HepG2 (cell line): ENCODE measurements around the gene NUBP1. TPM values are rescaled to one million over a fixed set of nuclear protein-coding genes. Genes with fewer than 3 reads are reported as not detected.

ENCODE experiments used
- ATAC-seq: fragments of 200-7000 bp; cut with Tn5 transposase; 3 replicates; pipeline ENCODE4 v1.9.1; 2020; ENCODE audit warnings: mild to moderate bottlenecking, moderate library complexity
- BruUV-seq: library from RNA; stranded (reverse); fragments of 400-500 nt; replicated peaks from 2 replicates; lab custom pipeline; 2021; lab: Mats Ljungman, UMichigan
- CTCF ChIA-PET: fragments of 300-600 bp; formaldehyde crosslinking; extraction: SDS; loops from one replicate; lab custom pipeline; 2021; ENCODE audit warnings: low total read pairs, inconsistent platforms, low intra/inter-chr PET ratio; lab: Yijun Ruan, JAX
- POLR2A ChIA-PET: fragments of 350-600 bp; sonication (Branson Sonifier 250); formaldehyde crosslinking; loops from one replicate; lab custom pipeline; 2020; ENCODE audit warnings: antibody characterized with exemption, inconsistent platforms; lab: Yijun Ruan, JAX
- DNase-seq: peaks from one replicate; pipeline ENCODE4 v3.0.0-alpha.2; 2015; ENCODE audit warnings: low spot score
- FAIRE-seq: peaks from 3 replicates; lab custom pipeline; 2011; peaks lifted over from hg19 to GRCh38; lab: Jason Lieb, UNC
- H2AFZ ChIP-seq: one replicate; pipeline ENCODE4 v1.6.1; 2011; ENCODE audit warnings: low read length, inconsistent platforms
- H3K27ac ChIP-seq: fragments of 300-600 bp; 3 replicates; pipeline ENCODE4 v1.8.0; 2011; ENCODE audit warnings: mixed run types, mild to moderate bottlenecking, mixed read lengths, low read length, inconsistent platforms; ENCODE audit not compliant: insufficient read depth; ENCODE audit errors: extremely low read length
- H3K27me3 ChIP-seq, 2 experiments: fragments of 200-600 bp in 1 of 2; 2 replicates in 1 of 2; 3 replicates in 1 of 2; pipeline versions ENCODE4 v1.6.0 to v1.8.0; 2011; ENCODE audit warnings: low read length in 2 of 2, mild to moderate bottlenecking in 2 of 2, moderate library complexity in 2 of 2, inconsistent platforms in 1 of 2; ENCODE audit not compliant: insufficient read depth in 2 of 2, control insufficient read depth in 1 of 2
- H3K36me3 ChIP-seq, 2 experiments: fragments of 200-600 bp in 1 of 2; replicated peaks in 1 of 2; 2 replicates in 1 of 2; 3 replicates in 1 of 2; pipeline versions ENCODE4 v1.5.1 to v1.8.0; 2011; ENCODE audit warnings: low read length in 2 of 2, inconsistent platforms in 1 of 2; ENCODE audit not compliant: insufficient read depth in 2 of 2, control insufficient read depth in 1 of 2
- H3K4me1 ChIP-seq: 2 replicates; pipeline ENCODE4 v1.5.1; 2012; ENCODE audit warnings: low read length, inconsistent platforms; ENCODE audit not compliant: insufficient read depth
- H3K4me2 ChIP-seq: 2 replicates; pipeline ENCODE4 v1.6.0; 2011; ENCODE audit warnings: low read depth, low read length, inconsistent platforms
- H3K4me3 ChIP-seq, 3 experiments: fragments of 200-600 bp in 1 of 3; sonication (generic), shearing (Covaris generic) in 1 of 3; replicated peaks in 1 of 3; 2 replicates each; pipeline ENCODE4 v1.5.1; 2011 to 2016; ENCODE audit warnings: low read length in 3 of 3, inconsistent platforms in 2 of 3, low read depth in 2 of 3, mild to moderate bottlenecking in 2 of 3, control low read depth in 1 of 3, mixed read lengths in 1 of 3; ENCODE audit not compliant: insufficient read depth in 1 of 3
- H3K79me2 ChIP-seq: one replicate; pipeline ENCODE4 v1.6.1; 2011; ENCODE audit warnings: low read length, inconsistent platforms; ENCODE audit not compliant: insufficient read depth
- H3K9ac ChIP-seq: 2 replicates; pipeline ENCODE4 v1.6.0; 2011; ENCODE audit warnings: mild to moderate bottlenecking, low read depth, low read length, inconsistent platforms; ENCODE audit not compliant: insufficient read depth
- H3K9me3 ChIP-seq: 2 replicates; pipeline ENCODE4 v1.5.1; 2012; ENCODE audit warnings: mild to moderate bottlenecking, low read length
- H4K20me1 ChIP-seq: 2 replicates; pipeline ENCODE4 v1.6.0; 2011; ENCODE audit warnings: inconsistent platforms, mild to moderate bottlenecking, low read length, moderate library complexity; ENCODE audit not compliant: insufficient read depth
- ARNTL ChIP-seq: sonication (generic); formaldehyde crosslinking; IDR thresholded peaks from 2 replicates; pipeline ENCODE4 v1.4.0; 2020; ENCODE audit warnings: mild to moderate bottlenecking, missing genetic modification reagents
- CBX2 ChIP-seq, 2 experiments: fragments of 200-600 bp in 1 of 2; sonication (generic); formaldehyde crosslinking in 1 of 2; IDR thresholded peaks; 2 replicates each; pipeline versions ENCODE4 v1.7.0 to v1.8.1; 2018 to 2022; ENCODE audit warnings: low read depth in 2 of 2, low read length in 1 of 2, mild to moderate bottlenecking in 1 of 2, missing genetic modification reagents in 1 of 2
- CENPT ChIP-seq: sonication (generic); formaldehyde crosslinking; IDR thresholded peaks from 2 replicates; pipeline ENCODE4 v1.8.0; 2022; ENCODE audit warnings: low read depth, mild to moderate bottlenecking, moderate library complexity, missing genetic modification reagents
- EED ChIP-seq: sonication (generic); formaldehyde crosslinking; IDR thresholded peaks from 2 replicates; pipeline ENCODE4 v1.5.0; 2020; ENCODE audit warnings: mild to moderate bottlenecking, missing genetic modification reagents
- HMGXB4 ChIP-seq, 2 experiments: sonication (generic) in 1 of 2; formaldehyde crosslinking in 1 of 2; IDR thresholded peaks; 2 replicates each; pipeline versions ENCODE4 v1.4.0 to v1.6.1; 2018 to 2020; ENCODE audit warnings: missing genetic modification reagents in 2 of 2, borderline replicate concordance in 1 of 2, low read depth in 1 of 2, mild to moderate bottlenecking in 1 of 2, missing biosample characterization in 1 of 2
- MLXIP ChIP-seq: sonication (generic); formaldehyde crosslinking; IDR thresholded peaks from 2 replicates; pipeline ENCODE4 v1.9.0; 2021; ENCODE audit warnings: missing genetic modification reagents, borderline replicate concordance
- MNT ChIP-seq: fragments of 450-650 bp; IDR thresholded peaks from 2 replicates; pipeline ENCODE4 v1.6.1; 2016
- SPEN ChIP-seq: sonication (generic); formaldehyde crosslinking; IDR thresholded peaks from 2 replicates; pipeline ENCODE4 v1.5.1; 2020; ENCODE audit warnings: low read depth, mild to moderate bottlenecking, missing genetic modification reagents
- TARDBP ChIP-seq: sonication (generic); formaldehyde crosslinking; IDR thresholded peaks from 2 replicates; pipeline ENCODE4 v1.8.0; 2022; ENCODE audit warnings: mild to moderate bottlenecking, missing genetic modification reagents
- ZNF576 ChIP-seq: sonication (generic); formaldehyde crosslinking; IDR thresholded peaks from 2 replicates; pipeline ENCODE4 v1.4.0; 2020; ENCODE audit warnings: mild to moderate bottlenecking, missing genetic modification reagents
- ZNF775 ChIP-seq: sonication (generic); formaldehyde crosslinking; IDR thresholded peaks from 2 replicates; pipeline ENCODE4 v1.4.0; 2020; ENCODE audit warnings: missing genetic modification reagents, mild to moderate bottlenecking, moderate library complexity, borderline replicate concordance
- ZSCAN5A ChIP-seq: sonication (generic); formaldehyde crosslinking; IDR thresholded peaks from 2 replicates; pipeline ENCODE4 v1.8.0; 2022; ENCODE audit warnings: mild to moderate bottlenecking, missing genetic modification reagents, borderline replicate concordance
- WGBS: methylation state at CpG from one replicate; pipeline ENCODE4 v1.1.6; 2017; ENCODE audit warnings: low lambda C conversion rate; 5-methylcytosine and 5-hydroxymethylcytosine counted together
- in situ Hi-C: cut with HindIII; loops from 2 replicates; pipeline ENCODE4 v1.10.0; 2017; ENCODE audit warnings: low pct_unique_long_range_greater_than_20kb; ENCODE audit not compliant: extremely low pct_ligation_motif_present
- intact Hi-C: fragments of 100-400 bp; cut with micrococcal nuclease; formaldehyde crosslinking; loops from one replicate; pipeline ENCODE4 v1.10.0; 2022; ENCODE audit not compliant: unreplicated experiment
- polyA plus RNA-seq, 8 experiments: library from polyadenylated mRNA; depleted of rRNA in 3 of 8; stranded (reverse) in 7 of 8; unstranded in 1 of 8; fragments of >200 nt; fragmentation: Illumina TruSeq in 4 of 8; extraction: Trizol in 4 of 8; gene quantifications; 2 replicates each; pipeline versions ENCODE4 v1.2.1 to v1.2.3, GENCODE V29; 2011 to 2016; ENCODE audit warnings: low read depth in 4 of 8, missing spikeins in 1 of 8, mixed read lengths in 1 of 8; ENCODE audit not compliant: insufficient read depth in 1 of 8
- total RNA-seq, 5 experiments: library from RNA; depleted of rRNA; stranded (reverse); fragments of >200 nt; fragmentation: Illumina TruSeq; extraction: Trizol; gene quantifications; 2 replicates each; pipeline ENCODE4 v1.2.3, GENCODE V29; 2016; ENCODE audit warnings: low read depth in 1 of 5

NUBP1 gene
- total and polyA plus RNA-seq, 2 of the 13 experiments (the other 11 are each of a cell fraction or from before 2014, with no cell fraction given), result 53.5 to 70.4 TPM

GRCh38 chr16:10738231-10739077, 5.2 kb upstream of the NUBP1 start:
- ATAC-seq, result peak; percentile 57
- Histone ChIP-seq H3K27me3 (no peaks in the 10 kb centered on the region; a peak in 1 of 5 replicates), H3K27ac (no peak overlapping the region), H3K9ac (no peak overlapping the region), H4K20me1 (no peaks in the 10 kb centered on the region), H3K79me2 (no peaks in the 10 kb centered on the region), H2AFZ (no peak overlapping the region), H3K4me2 (peak overlapping the region; percentile 14), H3K4me1 (peaks cover 38% of the 10 kb centered on the region), H3K36me3 (no peaks in the 10 kb centered on the region), H3K4me3 (no peak overlapping the region), H3K9me3 (no peaks in the 10 kb centered on the region)
- no TSS peak for BruUV-seq
- DNase-seq, result peak; percentile 92
- intact Hi-C loops, result loop anchor here (5.0 to 10.0 kb wide), 2 partner anchors 91 to 354 kb away; partner anchors contain the start of gene ATF7IP2
- 36% methylated on average over 12 of the region's 12 CpGs for WGBS
- in situ Hi-C loops, result loop anchor here (5.0 kb wide), 3 partner anchors 221 to 481 kb away; no protein-coding TSS in a partner anchor
- POLR2A ChIA-PET, result interaction anchor here (0.7 to 1.7 kb wide), 4 partner anchors 89 to 353 kb away, joined by 3 to 6 read pairs (median 5); partner anchors contain the start of gene ATF7IP2
- CTCF ChIA-PET, result interaction anchor here (1.9 to 7.5 kb wide), 3 partner anchors 172 to 224 kb away, joined by 12 to 136 read pairs (median 33); no protein-coding TSS in a partner anchor
- peak; percentile 15 for FAIRE-seq
- TF ChIP-seq MLXIP (CRISPR knock-in tag) (no peak), EED (CRISPR knock-in tag) (no peak), ZNF775 (CRISPR knock-in tag) (no peak), ZNF576 (CRISPR knock-in tag) (no peak), MNT (peak; percentile 34), ZSCAN5A (CRISPR knock-in tag) (no peak), SPEN (CRISPR knock-in tag) (peak; percentile 53; the same call in 1 of the 2 replicates), HMGXB4 (CRISPR knock-in tag; IDR thresholded peaks at IDR 0.05; ENCODE audit: borderline replicate concordance in 1 of 2, low read depth in 1 of 2) (peak in 1 of 2 experiments; percentile 69; a peak in 1 of 4 replicates), ARNTL (CRISPR knock-in tag) (no peak), TARDBP (no peak), CENPT (CRISPR knock-in tag) (no peak), CBX2 (IDR thresholded peaks at IDR 0.05; ENCODE audit: low read depth, low read length) (no peak), CBX2 (CRISPR knock-in tag; IDR thresholded peaks at IDR 0.05; ENCODE audit: low read depth) (no peak)
